Activated gamma-delta T cell (primary cell): ENCODE results near the gene FIBIN.
"Not testable (repeated sequence)": the region's sequence is repeated elsewhere in the genome, so short reads cannot be mapped to it uniquely, and the experiment has no call there.

Experiments
- DNase-seq: peaks from one replicate; lab custom pipeline; 2025; lab: John Stamatoyannopoulos, UW
- total RNA-seq, 2 donors: gene quantifications; one replicate each; lab custom pipeline; 2026; lab: John Stamatoyannopoulos, UW

Gene FIBIN
- total RNA-seq = 0 reads per million in 2 donors

DNA sequence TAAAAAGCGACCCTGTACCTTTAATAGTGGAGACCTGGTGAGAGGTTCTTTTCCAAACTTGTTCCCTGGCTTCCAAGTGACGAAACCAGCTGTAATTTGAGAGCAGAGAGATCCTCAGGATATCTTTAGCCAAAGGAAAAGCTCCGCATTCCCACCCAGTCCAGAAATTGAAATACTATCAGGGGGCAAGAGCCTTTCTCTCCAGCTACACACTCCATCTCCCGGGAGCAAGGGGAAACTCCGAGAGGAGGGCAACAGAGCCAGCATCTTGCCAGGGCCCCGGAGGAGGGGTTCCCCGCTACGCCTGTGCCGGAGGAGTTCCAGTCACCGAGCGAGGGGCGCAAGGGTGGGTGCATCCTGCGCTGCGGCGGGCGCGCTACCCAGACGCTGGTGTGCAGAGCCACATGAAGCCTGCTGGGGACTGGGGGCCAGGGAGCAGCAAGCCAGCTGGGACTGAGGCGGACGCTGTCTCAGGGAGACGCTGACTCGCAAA, at the start of gene FIBIN:
FIBIN (plus strand) TSS at position 148 of the 493 bp plus-strand sequence. CDS start 415 bp downstream, outside the sequence.
- DNase-seq = no peak

DNA sequence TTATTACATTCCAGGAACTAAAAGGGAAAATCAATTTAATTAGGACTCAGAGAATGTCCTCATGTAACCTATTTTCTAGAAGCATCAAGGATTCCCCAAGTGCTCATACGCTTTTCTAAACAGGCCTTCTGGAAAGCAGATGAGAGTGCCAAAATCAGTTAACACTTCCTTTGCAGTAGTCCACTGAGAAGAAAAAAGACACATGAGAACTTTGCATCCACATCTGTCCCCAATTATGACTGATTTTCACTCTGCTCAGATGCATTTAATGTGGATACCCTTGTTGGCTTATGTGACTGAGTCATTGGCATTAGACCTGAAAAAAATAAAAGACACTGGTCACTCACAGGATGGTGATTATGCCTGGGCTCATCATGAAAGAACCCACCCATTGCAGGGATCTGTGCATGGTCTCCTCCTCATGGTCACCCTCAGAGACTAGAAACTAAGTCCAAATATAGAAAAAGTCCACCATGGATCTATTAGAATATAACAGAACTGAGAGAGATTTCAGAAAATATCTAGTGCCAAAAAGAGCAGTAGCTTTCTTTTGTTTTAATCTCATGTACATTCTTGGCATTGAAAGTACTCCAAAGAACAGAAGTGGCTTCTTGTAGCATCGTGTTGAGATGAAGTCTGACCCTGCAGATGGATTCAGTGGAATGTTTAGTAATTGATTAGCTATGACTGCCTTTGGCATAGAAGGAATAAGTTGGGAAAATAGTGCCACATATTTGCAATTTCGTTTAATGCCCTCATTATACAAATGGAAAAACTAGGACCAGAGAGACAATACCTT, 48.8 kb upstream of the FIBIN start:
- no peak for DNase-seq

DNA sequence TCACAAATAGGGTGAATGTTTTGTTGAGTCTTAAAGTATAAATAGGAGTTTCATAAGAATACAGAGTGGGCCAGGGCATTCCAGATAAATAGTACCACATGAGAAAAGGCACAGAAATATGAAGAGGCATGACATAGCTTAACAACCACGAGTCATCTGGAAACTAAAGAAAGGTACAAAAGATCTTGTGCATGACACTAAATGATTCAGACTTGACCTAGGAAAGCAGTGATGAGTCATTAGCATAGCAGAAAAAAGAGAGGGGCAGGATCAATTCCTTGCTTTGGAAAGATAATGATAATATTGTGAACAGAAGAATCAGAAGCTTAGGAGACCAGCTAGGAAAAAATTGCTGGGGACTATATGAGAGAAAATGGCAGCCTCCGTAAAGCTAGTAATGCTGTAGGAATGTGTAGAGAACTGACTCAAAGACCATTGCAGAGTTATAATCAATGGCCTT, 47.6 kb upstream of the FIBIN start:
- no peak for DNase-seq

DNA sequence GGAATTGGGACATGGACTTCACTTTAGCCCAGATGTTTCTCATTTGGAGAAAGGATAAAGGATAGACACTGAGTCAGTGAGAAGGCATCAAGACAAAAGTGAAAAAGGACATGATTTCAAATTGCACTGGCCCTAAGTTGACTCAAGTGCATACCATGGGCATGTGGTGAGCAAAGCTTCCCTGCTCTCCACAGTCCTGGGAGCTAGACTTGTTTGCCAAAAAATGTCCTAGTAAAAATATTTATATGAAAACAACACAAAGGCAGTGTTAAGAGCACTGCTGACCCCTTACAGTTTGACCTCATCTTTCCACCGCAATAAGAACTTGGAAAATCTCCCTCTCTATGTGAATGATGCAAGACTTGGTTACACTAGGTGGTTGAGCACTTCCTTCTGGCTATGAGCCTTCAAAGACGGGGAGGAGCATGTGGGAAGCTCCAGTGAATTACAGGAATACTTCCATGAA, 46.5 kb upstream of the FIBIN start:
- no peak for DNase-seq

DNA sequence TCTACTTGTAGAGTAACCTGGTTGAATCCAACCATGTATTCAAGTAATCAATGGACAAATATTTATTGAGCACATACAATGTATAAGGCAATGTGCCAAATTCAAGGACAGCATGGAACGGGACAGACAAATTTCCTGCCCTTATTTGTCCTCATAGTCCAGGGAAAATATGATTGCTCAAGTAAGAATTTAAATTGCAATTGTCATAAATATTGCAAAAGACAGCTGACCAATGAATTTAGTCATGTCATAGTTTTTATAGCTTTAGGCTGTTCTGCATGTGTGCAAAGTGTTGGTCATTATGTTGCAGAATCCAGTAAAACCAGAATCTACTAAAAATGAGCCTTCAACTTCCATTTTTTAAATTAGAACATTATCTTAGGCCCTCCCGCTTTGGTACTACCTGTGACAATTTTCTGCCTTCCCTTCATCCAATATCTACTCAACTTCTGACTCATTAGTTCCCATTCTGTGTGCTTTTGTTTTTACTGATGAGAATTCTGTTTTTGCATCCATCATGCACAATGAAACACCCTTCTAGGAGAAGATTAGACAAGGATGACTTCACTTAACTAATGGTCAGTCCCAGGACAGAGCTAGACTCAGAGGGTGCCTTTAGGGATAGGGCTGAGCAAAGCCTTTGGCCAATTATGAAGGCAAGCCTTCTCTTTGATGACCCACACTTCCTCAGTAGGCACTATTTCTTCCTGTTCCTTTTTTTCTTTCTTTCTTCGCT, 45.8 kb upstream of the FIBIN start:
- DNase-seq = no peak

DNA sequence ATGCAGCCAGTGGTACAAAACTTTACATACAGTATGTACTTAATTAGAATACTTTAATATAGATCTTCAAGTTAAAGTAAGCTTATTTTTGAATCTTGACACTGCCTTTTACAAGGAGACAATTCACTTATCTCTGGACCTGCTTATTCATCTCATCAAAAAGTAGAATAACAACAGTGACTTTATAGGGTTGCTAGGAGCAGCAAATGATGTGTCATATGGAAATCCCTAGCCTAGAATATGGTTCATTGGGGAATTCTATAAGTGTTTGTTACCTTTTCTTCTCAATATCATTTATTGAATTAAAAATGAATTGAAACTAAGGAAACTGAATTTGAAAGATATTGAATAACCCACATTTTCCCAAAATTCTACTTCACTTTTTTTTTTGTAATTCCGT, 45.0 kb upstream of the FIBIN start:
- DNase-seq = no peak

DNA sequence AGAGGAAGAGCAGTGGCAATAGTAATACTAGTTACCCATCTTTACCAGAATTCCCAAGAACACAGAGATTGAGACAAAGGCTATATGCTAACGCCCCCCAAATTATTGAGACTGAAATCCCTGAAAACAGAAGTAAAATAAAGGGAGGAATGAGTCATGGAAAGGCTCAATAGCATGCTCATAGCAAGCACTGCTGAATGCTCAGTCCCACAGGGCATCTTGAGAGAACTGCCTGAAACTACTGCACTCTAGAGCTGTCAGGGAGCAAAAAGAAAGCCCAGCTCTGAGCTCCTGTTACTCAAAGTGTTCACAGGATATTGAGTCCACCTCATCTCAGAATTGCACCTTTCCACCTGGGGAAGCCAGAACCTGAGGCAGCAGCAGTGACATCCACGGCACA, 44.1 kb upstream of the FIBIN start:
- no peak for DNase-seq

DNA sequence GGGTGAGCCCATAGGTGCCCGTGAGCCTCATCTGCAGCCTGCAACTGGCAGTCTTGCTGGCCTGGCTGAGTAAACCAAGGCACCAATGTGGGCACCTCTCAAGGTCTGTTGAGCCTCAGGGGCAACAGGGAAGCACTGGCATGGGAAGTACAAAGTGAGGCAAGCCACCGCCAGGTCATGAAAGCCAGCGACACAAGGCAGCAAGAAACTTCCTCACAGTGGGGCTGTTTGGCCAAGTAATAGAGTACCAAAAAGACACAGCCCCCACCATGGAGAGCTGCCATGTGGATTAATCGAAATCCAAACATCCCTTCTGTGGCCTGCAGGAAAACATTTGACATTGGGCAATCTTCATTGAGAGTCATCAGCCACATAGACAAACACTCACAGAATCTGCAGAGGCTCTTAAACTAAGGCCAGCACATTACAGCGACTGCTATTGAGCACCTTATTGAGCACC, 43.6 kb upstream of the FIBIN start:
- no peak for DNase-seq

DNA sequence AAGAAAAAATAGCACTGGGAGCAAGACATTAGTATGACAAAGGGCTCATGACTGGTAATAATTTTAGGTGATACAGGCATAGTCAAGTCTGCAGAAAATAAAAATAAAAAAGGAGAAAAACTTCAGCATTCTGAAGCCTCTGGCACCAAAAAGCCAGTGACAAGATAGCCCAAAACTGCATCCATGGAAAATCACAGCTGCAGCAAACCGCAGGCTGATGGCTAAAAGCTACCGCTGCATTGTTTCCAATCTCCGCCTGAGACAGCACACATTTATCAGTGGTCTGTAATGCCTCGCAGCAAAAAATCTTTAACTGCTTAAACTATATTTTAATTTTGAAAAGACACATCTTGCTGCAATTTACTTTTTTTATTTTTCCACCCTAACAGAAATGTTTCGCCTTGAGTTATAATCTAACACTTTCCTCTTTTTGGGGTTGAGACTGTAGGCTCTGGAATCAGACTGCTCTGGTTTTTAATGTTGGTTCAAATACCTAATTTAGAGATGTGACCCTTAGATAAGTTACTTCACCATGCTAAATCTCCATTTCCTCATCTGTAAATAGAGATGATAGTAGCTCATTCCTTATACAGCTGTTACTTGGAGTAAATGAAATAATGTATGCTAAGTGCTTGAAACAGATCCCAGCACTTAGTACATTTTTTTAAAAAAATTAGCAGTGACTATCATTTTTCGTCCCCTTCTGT, 42.0 kb upstream of the FIBIN start:
- DNase-seq = no peak

DNA sequence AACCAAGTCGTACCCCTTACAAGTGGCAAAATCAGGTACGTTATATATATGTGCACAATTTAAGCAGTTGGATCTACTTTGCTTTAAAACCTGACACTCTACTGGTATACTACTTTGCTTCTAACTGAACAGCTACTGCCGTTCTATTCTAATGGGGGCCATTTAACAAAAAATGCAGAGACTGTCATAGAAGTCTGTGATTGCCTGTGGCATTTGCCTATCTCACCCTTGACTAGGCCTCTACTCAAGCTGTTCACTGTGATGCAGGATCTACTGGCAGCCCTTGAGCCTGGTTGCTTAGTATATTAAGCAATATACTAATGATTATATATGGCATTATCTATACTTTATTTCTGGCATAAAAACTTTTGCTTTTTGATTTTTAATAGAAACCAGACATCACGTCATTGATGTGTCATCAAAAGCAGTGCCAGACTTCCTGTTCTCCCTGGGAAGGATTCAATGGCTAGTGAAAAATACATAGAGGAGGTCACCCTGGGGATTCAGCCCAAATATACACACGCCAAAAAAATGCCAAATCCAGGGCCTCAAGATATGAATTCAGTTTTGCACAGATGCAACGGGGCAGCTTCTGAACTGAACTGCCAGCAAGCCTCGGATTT, 40.0 kb upstream of the FIBIN start:
- no peak for DNase-seq

DNA sequence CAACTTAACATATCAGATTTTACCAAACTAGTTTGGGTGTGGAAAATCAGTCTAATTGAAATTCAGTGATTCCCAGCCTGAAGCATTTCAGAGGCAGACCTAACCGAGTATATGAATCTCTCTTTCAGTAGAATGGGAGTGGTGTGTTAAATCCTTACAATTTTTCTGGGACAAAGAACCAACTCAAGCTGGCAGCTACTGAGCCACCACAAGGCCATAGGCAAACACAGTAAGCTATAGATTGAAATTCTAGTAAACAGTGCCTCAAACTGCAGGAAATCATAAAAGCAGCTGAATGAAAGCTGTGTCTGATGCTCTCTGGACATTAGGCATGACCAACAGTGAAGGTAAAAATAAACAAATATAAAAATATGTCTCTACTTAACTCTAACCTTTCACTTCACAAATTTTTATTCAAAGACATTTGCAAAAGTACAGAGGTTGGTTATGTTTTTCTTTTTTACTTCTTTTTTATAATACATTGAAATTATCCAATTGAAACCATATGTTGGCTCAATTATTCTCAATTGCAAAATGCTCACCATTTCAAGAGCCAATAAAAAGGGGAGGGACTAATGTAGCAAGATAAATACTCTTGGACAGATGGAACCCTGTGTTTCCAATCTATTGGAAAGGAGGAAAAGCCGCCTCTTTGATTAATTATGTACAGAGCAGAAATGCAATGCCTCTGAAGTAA, 35.8 kb upstream of the FIBIN start:
- no peak for DNase-seq

DNA sequence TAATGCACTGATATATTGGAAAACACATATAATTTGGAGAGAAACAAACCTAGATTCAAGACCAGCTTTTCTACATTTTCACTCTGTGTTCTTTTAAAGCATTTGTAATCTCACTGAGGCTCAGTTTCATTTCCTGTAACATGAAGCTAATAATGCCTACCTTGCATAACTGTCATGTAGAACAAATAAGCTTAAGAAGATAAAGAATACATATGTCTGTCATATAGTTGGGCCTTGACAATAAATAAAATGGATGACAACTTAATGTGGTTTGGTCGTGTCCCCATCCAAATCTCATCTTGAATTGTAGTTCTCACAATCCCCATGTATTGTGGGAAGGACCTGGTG, 35.2 kb upstream of the FIBIN start:
- no peak for DNase-seq

DNA sequence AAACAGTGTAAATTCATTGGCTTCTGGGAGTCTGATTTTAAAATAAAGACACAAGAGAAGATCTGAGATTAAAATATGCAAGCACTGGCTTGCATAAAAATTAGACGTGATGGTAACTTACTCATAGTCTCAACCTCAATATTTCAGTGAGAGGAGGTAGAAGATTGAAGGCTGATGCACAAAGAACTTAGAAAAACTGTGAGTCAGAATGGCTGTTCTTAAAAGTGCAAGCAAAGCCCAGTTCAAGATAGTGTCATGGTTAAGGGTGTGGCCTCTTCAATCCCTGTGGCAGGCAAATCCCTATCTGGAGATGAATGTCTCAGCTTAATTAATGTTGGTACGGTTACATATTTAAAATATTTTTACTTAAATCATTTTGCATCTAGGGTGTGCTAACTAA, 33.6 kb upstream of the FIBIN start:
- DNase-seq = no peak

DNA sequence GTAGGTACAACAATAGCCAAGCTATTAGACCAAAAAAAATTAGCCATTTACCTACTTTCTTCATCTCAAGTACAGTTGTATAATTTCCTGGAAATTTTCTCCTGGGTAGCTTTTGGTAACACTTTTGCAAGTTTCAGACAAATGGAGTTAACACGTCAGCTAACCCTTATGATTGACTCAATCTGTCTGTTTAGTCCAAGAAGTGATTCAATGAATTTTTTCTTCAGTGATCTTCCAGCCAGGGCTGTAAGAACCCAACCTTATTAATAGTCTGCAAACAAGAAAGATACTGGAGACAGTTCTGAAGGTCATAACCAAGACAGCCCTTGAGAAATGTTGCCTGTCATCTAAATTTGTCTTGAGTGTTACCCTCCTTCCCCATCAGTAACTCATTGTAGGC, 30.1 kb upstream of the FIBIN start:
- DNase-seq = no peak

DNA sequence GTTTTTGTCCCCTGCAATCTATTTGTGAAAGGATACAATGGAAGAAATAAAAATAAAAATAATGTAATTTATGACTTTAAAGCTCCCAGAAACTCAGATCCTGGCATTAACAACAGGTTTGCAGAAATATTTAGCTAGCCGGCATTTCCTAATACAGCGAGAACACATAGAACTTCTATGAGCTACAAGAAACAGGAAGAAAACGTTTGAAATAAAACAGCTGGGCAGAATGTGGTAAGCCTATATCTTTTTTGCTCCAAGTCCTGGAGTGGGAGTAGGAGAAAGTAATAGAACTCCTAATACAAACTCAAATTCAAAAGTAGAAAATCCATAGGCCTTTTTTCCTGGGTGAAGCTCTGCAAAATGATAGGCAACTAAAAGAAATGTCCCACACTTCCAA, 29.6 kb upstream of the FIBIN start:
- DNase-seq = no peak

DNA sequence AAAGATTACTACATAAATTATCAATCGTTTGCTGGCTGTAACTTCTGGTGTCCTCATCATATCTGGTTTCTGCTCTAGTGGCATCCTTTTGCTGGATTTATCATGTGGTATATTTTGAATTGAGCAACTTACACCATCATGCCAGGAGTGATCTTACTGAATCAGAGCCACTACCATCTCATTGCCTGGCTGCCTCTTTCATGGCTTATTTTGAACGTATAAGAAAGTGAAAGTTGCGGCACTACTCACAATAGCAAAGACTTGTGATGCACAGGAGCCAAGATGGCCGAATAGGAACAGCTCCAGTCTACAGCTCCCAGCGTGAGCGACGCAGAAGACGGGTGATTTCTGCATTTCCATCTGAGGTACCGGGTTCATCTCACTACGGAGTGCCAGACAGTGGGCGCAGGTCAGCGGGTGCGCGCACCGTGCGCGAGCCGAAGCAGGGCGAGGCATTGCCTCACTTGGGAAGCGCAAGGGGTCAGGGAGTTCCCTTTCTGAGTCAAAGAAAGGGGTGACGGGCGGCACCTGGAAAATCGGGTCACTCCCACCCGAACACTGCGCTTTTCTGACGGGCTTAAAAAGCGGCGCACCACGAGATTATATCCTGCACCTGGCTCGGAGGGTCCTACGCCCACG, 28.9 kb upstream of the FIBIN start:
- DNase-seq = not testable (repeated sequence)

DNA sequence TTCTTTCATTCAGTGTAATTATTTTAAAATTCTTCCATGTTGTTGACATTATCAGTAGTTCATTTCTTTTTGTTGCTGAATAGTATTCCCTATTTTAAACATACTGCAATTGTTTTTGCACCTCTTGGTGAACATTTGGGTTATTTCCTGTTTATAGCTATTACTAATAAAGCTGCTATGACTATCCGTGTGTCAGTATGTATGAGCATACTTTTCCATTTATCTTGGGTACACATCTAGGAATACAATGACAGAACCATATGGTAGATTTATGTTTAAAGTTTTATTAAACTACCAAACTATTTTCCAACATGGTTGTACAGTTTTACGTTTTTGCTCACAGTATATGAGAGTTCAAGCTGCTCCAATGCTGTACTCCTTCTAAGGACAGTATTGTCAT, 22.0 kb upstream of the FIBIN start:
- no peak for DNase-seq

DNA sequence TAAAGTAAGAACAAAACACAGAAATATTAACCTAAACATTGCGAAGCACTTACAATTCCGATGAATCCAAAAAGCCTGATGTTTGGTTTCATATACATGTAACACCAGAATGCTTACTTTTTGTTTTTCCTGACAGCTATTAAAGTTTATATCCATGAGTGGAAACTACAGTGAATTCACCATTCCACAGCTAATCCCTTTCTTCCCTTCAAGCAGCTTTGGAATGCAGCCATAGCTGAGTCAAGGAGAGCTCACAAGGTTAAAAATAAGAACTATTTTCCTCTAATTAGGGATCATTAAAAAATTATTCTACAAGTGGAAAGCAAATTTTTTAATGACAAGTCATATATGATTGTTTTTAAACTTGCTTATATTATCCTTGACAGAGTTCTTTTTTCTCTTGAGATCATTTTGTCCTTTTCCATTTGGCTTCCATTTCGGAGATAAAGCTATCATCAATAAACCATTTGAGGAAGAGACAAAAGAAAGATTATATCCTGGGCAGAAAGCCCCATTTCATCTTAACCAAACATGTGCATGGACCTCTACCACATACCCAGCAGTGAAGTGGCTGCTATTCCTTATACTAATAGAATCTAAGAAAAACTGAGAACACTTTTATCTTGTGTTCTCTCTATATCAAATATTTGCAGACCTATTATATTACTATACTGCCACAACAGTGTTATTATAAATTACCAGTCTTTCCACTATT, 19.7 kb upstream of the FIBIN start:
- DNase-seq = no peak

DNA sequence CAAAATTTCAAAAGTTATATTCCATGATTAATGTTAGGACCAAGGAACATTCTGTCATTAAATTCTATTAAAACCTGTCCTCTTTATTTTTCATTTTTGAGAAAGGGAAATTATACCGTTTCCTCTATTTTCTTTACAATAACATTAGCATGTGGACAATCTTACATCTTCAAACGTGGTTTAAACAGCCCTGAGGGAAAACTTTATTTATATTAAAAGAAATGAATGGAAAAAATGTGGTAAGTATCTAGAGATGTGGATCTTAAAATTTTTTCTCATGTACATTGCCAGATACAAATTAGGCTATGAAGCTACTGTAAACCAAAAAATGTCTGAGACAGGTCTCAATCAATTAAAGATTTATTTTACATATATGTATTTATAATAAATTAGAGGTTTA, 18.9 kb upstream of the FIBIN start:
- DNase-seq = no peak

DNA sequence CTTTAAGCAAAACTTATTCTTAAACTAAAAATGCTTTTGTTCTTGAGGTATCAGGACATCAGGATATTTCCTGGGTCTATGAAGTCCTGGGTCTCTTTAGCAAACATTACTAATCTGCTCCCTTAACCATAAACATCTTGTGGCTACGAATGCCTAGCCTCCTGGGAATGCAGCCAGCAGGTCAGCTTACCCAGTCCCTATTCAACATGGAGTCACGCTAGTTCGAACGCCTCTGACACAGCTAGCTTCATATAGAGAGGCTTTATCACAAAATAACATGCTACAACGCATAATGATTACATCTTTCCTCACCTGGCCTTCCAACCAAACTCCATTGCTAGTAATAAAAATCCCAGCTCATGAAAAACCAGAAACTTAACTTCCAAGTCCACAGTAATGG, 17.5 kb upstream of the FIBIN start:
- no peak for DNase-seq
